SK-N-SH treated with all-trans-retinoic acid at 6 μM for 48 hours (cell line): ENCODE measurements around the gene TEX13D.

ENCODE experiments used
- ARNTL ChIP-seq: fragments of 450-650 bp; formaldehyde crosslinking; IDR thresholded peaks from 2 replicates; pipeline ENCODE4 v1.5.0; 2020; ENCODE audit warnings: low read depth, mild to moderate bottlenecking, moderate library complexity, borderline replicate concordance
- BACH2 ChIP-seq: fragments of 250-450 bp; sonication (Bioruptor Pico); IDR thresholded peaks from 2 replicates; pipeline ENCODE4 v1.9.0; 2021; ENCODE audit warnings: mild to moderate bottlenecking, borderline replicate concordance
- RARB ChIP-seq: fragments of 250-450 bp; sonication (Bioruptor Pico); IDR thresholded peaks from 2 replicates; pipeline ENCODE4 v1.8.0; 2021; ENCODE audit warnings: mild to moderate bottlenecking, moderate library complexity
- ZFP3 ChIP-seq: fragments of 250-450 bp; sonication (Bioruptor Pico); IDR thresholded peaks from 2 replicates; pipeline ENCODE4 v1.5.0; 2020; ENCODE audit warnings: mild to moderate bottlenecking, moderate library complexity
- TF ChIP-seq, protein P1 (sequence below): fragments of 250-450 bp; sonication (Bioruptor Pico); IDR thresholded peaks from 2 replicates; pipeline ENCODE4 v1.8.0; 2020; ENCODE audit warnings: mild to moderate bottlenecking, moderate library complexity, borderline replicate concordance
- TF ChIP-seq, protein P2 (sequence below): fragments of 250-450 bp; sonication (Bioruptor Pico); IDR thresholded peaks from 2 replicates; pipeline ENCODE4 v1.5.1; 2020; ENCODE audit warnings: low read depth, mild to moderate bottlenecking, moderate library complexity

DNA sequence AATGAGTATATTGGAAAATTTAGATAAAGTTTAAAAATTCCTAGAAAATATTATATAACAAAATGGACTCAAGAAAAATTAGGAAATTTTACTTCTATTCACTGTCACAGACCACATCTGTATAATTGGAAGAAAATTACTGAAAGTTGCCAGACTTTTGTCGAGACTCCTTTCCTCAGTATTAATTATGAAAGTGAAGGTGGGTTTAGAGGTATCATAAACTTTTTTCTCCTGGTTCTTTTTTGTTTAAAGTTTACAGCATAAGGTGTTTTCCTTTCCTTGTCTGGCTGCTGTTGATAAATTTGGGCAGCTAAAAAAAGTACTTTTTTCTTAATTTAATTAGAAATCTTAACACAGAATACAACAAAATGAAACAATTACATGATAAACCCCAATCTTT, 6.7 kb upstream of the TEX13D start:
- TF ChIP-seq, protein P1, sequence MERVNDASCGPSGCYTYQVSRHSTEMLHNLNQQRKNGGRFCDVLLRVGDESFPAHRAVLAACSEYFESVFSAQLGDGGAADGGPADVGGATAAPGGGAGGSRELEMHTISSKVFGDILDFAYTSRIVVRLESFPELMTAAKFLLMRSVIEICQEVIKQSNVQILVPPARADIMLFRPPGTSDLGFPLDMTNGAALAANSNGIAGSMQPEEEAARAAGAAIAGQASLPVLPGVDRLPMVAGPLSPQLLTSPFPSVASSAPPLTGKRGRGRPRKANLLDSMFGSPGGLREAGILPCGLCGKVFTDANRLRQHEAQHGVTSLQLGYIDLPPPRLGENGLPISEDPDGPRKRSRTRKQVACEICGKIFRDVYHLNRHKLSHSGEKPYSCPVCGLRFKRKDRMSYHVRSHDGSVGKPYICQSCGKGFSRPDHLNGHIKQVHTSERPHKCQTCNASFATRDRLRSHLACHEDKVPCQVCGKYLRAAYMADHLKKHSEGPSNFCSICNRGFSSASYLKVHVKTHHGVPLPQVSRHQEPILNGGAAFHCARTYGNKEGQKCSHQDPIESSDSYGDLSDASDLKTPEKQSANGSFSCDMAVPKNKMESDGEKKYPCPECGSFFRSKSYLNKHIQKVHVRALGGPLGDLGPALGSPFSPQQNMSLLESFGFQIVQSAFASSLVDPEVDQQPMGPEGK (CRISPR knock-in tag): no peak
- TF ChIP-seq BACH2 (no peak), RARB (CRISPR knock-in tag) (no peak), ARNTL (CRISPR knock-in tag) (no peak), ZFP3 (CRISPR knock-in tag) (no peak)
- TF ChIP-seq, protein P2, sequence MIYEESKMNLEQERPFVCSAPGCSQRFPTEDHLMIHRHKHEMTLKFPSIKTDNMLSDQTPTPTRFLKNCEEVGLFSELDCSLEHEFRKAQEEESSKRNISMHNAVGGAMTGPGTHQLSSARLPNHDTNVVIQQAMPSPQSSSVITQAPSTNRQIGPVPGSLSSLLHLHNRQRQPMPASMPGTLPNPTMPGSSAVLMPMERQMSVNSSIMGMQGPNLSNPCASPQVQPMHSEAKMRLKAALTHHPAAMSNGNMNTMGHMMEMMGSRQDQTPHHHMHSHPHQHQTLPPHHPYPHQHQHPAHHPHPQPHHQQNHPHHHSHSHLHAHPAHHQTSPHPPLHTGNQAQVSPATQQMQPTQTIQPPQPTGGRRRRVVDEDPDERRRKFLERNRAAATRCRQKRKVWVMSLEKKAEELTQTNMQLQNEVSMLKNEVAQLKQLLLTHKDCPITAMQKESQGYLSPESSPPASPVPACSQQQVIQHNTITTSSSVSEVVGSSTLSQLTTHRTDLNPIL (CRISPR knock-in tag): no peak
